Measurements from ENCODE around the gene CFAP97D1.

CFAP97D1 gene

DNA sequence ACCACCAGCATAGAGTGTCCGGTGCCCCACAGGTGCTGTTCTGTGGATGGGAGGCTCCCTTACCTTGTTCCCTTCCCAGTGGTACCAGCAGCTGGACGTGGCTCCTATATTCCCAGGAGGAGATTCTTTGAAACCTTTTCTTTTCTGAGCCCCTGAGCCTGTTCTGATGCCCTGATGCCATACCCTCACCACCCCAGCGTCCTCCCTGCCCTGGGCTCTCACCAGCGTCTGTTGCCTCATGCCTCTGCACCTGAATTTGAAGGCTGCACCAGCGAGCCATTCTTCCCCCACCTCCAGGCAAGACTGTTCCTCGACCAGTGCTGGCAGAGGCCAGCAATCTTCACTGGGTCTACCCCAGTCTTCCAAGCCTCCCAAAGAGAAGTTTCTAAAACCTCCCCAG, 22.1 kb upstream of the CFAP97D1 start:
- H3K27ac ChIP-seq, result no peak overlapping the region
- no peak for TF ChIP-seq CTCF (conservative IDR thresholded peaks at IDR 0.05)

- no peak within 1 kb of the TSS for H3K27ac ChIP-seq
- no peak for TF ChIP-seq CTCF (conservative IDR thresholded peaks at IDR 0.05)
These were observed 21.6 kb upstream of the CFAP97D1 start, which contains the start of gene SOST for GRCh38 chr17:43758497-43759174. TSS of gene SOST (minus strand) at chr17:43758791. CDS start at chr17:43758741, 50 bp downstream.

DNA sequence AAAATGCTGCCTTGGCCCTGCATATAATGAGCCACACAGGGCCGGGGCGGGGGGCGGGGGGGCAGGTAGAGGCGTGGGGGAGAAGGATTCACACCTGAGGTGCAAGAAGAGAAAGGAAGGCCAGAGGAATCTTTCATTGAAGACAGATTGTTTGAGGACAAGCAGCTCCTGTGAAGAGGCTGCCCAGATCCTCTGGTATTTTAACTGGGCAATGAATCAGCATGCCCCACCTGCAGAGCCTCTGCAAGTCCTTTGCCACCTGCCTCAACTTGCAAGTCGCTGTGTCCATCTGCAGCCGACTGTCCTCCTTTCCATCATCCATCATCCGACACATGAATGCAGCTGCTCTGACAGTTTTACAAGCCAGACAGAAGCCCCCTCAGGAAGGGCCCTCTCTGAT, 20.4 kb upstream of the CFAP97D1 start:
- no peak overlapping the region for H3K27ac ChIP-seq
- TF ChIP-seq CTCF (conservative IDR thresholded peaks at IDR 0.05), result no peak

- H3K27ac ChIP-seq, result no peak overlapping the region
- peak; percentile 100 for TF ChIP-seq CTCF (conservative IDR thresholded peaks at IDR 0.05)
These were observed 19.9 kb upstream of the CFAP97D1 start for GRCh38 chr17:43760254-43760852.

GRCh38 chr17:43766413-43767052, 13.7 kb upstream of the CFAP97D1 start:
- peak; percentile 97 for TF ChIP-seq CTCF (conservative IDR thresholded peaks at IDR 0.05)

DNA sequence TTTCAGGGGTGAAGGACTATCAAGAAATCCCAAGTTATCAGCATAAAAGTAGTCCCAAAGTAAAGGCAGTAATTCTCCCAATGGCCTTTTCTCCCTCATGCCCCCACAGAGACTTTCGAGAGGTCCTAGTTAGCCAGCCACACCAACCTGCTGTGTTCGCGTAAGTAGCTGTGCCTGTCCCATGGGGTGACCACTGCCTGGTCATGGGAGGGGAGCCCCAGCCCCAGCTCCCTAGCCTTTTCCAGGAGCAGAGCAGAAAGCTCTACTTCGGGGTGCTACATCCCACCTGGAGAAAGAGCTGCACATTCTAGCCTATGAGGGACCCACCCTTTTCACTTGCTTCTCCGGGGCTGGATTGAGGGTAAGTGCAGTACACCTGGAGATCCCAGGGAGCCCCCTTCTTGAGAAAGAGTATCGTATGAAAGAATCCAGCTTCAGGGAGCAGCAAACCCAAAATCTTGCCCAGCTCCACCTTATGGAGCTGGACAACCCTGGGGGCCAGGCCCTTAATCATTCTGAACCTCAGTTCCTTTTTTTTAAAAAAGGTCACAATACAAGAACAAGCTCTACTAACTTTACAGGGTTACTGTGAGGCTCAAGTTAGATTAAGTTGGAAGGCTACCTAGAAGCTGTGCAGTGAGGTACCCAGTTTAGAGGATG, 13.1 kb upstream of the CFAP97D1 start:
- TF ChIP-seq CTCF (conservative IDR thresholded peaks at IDR 0.05), result no peak
- H3K27ac ChIP-seq, result no peak overlapping the region

More at GRCh38 chr17:43766413-43767052, 13.7 kb upstream of the CFAP97D1 start:
- H3K27ac ChIP-seq, result no peak overlapping the region

DNA sequence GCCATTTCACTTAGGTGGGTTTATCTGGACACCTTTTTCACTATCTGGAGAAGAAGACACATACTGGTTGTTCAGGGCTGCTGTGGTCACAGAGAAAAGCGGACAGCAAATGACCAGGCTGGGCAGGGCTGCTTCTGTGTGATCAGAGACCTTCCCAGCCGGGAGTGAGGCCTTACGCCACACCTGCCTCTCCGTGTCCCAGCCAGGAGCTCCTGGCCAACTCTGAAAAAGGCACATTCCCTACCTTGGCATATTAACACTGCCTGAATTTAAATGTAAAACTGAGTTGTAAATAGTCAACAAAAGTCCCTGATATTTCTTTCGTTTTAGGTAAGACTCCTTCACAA, 12.5 kb upstream of the CFAP97D1 start:
- no peak overlapping the region for H3K27ac ChIP-seq

More for the DNA sequence above, 12.5 kb upstream of the CFAP97D1 start:
- TF ChIP-seq CTCF (conservative IDR thresholded peaks at IDR 0.05), result no peak

Data from VCaP (cell line).